K562 (cell line): ENCODE measurements around the gene PRTFDC1. TPM values are rescaled to one million over a fixed set of nuclear protein-coding genes. Genes with fewer than 3 reads are reported as not detected.
A peak's percentile ranks its signal among the peaks of the same experiment; 100 is the strongest.

Source experiments
- ATF1 ChIP-seq, 2 experiments: fragments of 450-650 bp in 1 of 2; IDR thresholded peaks; 2 replicates each; pipeline ENCODE4 v1.6.1; 2016; ENCODE audit warnings: missing compliant biosample characterization in 1 of 2, missing genetic modification characterization in 1 of 2
- BACH1 ChIP-seq: fragments of 200-800 bp; sonication (Bioruptor generic); IDR thresholded peaks from 2 replicates; pipeline ENCODE4 v1.6.1; 2016; ENCODE audit warnings: missing genetic modification characterization, missing compliant biosample characterization
- CBFB ChIP-seq: sonication (generic); formaldehyde crosslinking; IDR thresholded peaks from 2 replicates; pipeline ENCODE4 v1.4.0; 2020; ENCODE audit warnings: mild to moderate bottlenecking, missing genetic modification reagents
- KAT2B ChIP-seq: IDR thresholded peaks from one replicate; pipeline ENCODE4 v1.6.1; 2012; ENCODE audit warnings: low read depth, mild to moderate bottlenecking, control low read depth, inconsistent platforms, low read length, moderate library complexity
- MTF1 ChIP-seq: fragments of 250-450 bp; sonication (Bioruptor Pico); IDR thresholded peaks from 2 replicates; pipeline ENCODE4 v1.9.0; 2021; ENCODE audit warnings: moderate library complexity, mild to moderate bottlenecking, inconsistent platforms, borderline replicate concordance
- NCOA2 ChIP-seq, 2 experiments: fragments of 450-650 bp; IDR thresholded peaks; 2 replicates each; pipeline ENCODE4 v1.6.1; 2018; ENCODE audit warnings: mild to moderate bottlenecking in 2 of 2, moderate library complexity in 1 of 2; ENCODE audit not compliant: partially characterized antibody in 2 of 2
- RUNX1 ChIP-seq: sonication (generic); IDR thresholded peaks from 2 replicates; pipeline ENCODE4 v1.6.1; 2016; ENCODE audit warnings: antibody characterized with exemption, low read depth
- SETDB1 ChIP-seq: IDR thresholded peaks from one replicate; pipeline ENCODE4 v1.6.1; 2012; ENCODE audit warnings: low read length, control low read depth, inconsistent platforms
- SIN3B ChIP-seq: fragments of 450-650 bp; IDR thresholded peaks from 2 replicates; pipeline ENCODE4 v1.6.1; 2017; ENCODE audit warnings: low read depth, mild to moderate bottlenecking, moderate library complexity
- SMARCE1 ChIP-seq: fragments of 450-650 bp; IDR thresholded peaks from 2 replicates; pipeline ENCODE4 v1.7.1; 2016; ENCODE audit warnings: mild to moderate bottlenecking
- TAF9B ChIP-seq: fragments of 450-650 bp; IDR thresholded peaks from 2 replicates; pipeline ENCODE4 v1.6.1; 2018; ENCODE audit warnings: mild to moderate bottlenecking; ENCODE audit not compliant: partially characterized antibody
- YY1 ChIP-seq, 3 experiments: IDR thresholded peaks; 2 replicates each; pipeline ENCODE4 v1.6.1; 2011; ENCODE audit warnings: low read length in 2 of 3, mild to moderate bottlenecking in 2 of 3, moderate library complexity in 2 of 3, borderline replicate concordance in 1 of 3, control low read depth in 1 of 3, low read depth in 1 of 3; ENCODE audit not compliant: insufficient read depth in 3 of 3, insufficient replicate concordance in 2 of 3, control insufficient read depth in 1 of 3, insufficient read length in 1 of 3; ENCODE audit errors: extremely low read depth in 1 of 3
- ZKSCAN1 ChIP-seq: fragments of 150-350 bp; IDR thresholded peaks from 2 replicates; pipeline ENCODE4 v1.6.1; 2016; ENCODE audit warnings: low read depth, low read length
- ZNF316 ChIP-seq: fragments of 450-650 bp; IDR thresholded peaks from 2 replicates; pipeline ENCODE4 v1.6.1; 2016
- ZNF561 ChIP-seq: fragments of 450-650 bp; formaldehyde crosslinking; conservative IDR thresholded peaks from 2 replicates; pipeline ENCODE4 v1.4.0; 2020; ENCODE audit warnings: mild to moderate bottlenecking, moderate library complexity
- ZNF717 ChIP-seq: fragments of 250-450 bp; sonication (Bioruptor Pico); IDR thresholded peaks from 2 replicates; pipeline ENCODE4 v1.5.0; 2021
- ZNF76 ChIP-seq: fragments of 250-450 bp; sonication (Bioruptor Pico); IDR thresholded peaks from 2 replicates; pipeline ENCODE4 v1.4.0; 2020; ENCODE audit warnings: mild to moderate bottlenecking, moderate library complexity, borderline replicate concordance
- polyA plus RNA-seq, 8 experiments: library from polyadenylated mRNA; depleted of rRNA in 4 of 8; stranded (reverse) in 5 of 8; unstranded in 3 of 8; fragments of >200 nt; fragmentation: Nextera tagmentation in 2 of 8; fragmentation: Illumina TruSeq in 1 of 8; extraction: Ambion mirVana in 2 of 8; extraction: Trizol in 1 of 8; gene quantifications; 2 replicates each; pipeline versions ENCODE4 v1.2.1 to v1.2.3, GENCODE V29; 2011 to 2014; ENCODE audit warnings: inconsistent platforms in 1 of 8, missing spikeins in 1 of 8
- total RNA-seq, 7 experiments: library from RNA; depleted of rRNA in 6 of 7; stranded (reverse); fragments of >200 nt in 6 of 7; fragmentation: Illumina TruSeq in 2 of 7; extraction: Trizol in 2 of 7; gene quantifications; 2 replicates each; pipeline versions ENCODE4 v1.2.1 to v1.2.3, GENCODE V29; 2011 to 2021; ENCODE audit warnings: low replicate concordance in 1 of 7
- TF ChIP-seq, protein P1 (sequence below): IDR thresholded peaks from 2 replicates; pipeline ENCODE4 v1.6.1; 2014; ENCODE audit warnings: antibody characterized with exemption
- TF ChIP-seq, protein P2 (sequence below): fragments of 450-650 bp; IDR thresholded peaks from 2 replicates; pipeline ENCODE4 v1.6.1; 2014; ENCODE audit warnings: low read depth, mild to moderate bottlenecking, moderate library complexity, borderline replicate concordance
- TF ChIP-seq, protein P3 (sequence below): fragments of 450-650 bp; IDR thresholded peaks from 2 replicates; pipeline ENCODE4 v1.6.1; 2018; ENCODE audit not compliant: partially characterized antibody
- TF ChIP-seq, protein P4 (sequence below): fragments of 250-450 bp; sonication (Bioruptor Pico); IDR thresholded peaks from 2 replicates; pipeline ENCODE4 v1.8.0; 2021; ENCODE audit warnings: moderate library complexity, mild to moderate bottlenecking, inconsistent platforms

Gene PRTFDC1
- total and polyA plus RNA-seq, 9 of the 15 experiments (the other 6 are each of a cell fraction or from before 2014, with no cell fraction given), result 7.0 to 27.6 (median 10.0) TPM

DNA sequence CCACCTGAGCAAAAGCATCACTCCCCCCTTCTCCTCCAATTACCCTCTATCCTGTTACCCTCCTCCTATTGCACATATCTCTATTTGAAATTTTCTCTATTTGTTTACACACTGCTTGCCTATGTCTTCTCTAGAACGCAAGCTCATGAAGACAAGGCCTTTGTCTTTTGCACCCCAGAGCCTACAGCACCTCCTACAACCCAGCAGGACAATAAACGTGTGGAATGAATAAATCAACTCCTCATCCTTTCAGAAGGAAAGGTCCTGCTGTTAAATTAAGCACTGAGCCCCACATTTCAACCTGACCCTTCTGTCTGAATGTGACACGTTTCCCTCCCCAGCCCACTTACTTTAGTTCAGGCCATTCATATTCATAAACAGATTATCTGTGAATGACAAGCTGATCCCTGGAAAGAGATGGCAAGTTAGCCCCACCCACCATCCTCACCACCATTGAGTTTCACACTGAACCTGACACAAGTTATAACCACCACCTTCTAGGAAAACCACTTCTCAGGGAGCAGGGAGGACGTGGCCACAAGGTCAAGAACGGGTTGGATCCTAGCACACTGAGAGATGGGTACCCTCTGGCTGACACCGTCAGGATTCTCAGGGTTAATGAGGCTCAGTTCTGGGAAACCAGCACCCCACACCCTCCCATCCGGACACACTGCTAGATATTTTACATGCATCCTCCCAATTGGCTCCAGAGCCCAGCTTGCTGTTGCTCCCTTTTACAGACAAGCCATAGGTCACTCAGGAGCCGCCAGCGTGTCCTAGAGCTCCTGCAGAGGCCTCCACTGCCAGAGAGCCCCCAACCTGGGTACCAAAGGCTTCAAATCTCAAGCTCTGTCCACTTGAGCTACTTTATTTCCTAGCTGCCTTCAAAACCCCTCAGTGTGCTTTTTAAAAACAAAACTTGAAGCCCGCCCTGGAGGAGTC, 934 bp downstream of the PRTFDC1 start (continued):
- TF ChIP-seq ZNF316 (no peak), MTF1 (CRISPR knock-in tag) (no peak), BACH1 (tag) (0 out of 2 replicates have a peak, but pooled peaks have one; percentile 33), SMARCE1 (peak; percentile 19; the same call in 1 of the 2 replicates), ZKSCAN1 (peak; percentile 36; the same call in 1 of the 2 replicates), YY1 (IDR thresholded peaks at IDR 0.05; ENCODE audit: borderline replicate concordance in 1 of 3, control insufficient read depth in 1 of 3, extremely low read depth in 1 of 3, insufficient read depth in 3 of 3, insufficient read length in 1 of 3, insufficient replicate concordance in 2 of 3, low read depth in 1 of 3, low read length in 2 of 3) (peak in 1 of 3 experiments; percentile 21), KAT2B (no peak), ATF1 (CRISPR knock-in tag; IDR thresholded peaks at IDR 0.05) (no peak), ATF1 (tag; IDR thresholded peaks at IDR 0.05) (peak; percentile 64), ZNF717 (CRISPR knock-in tag) (no peak), CBFB (CRISPR knock-in tag) (no peak), ZNF76 (CRISPR knock-in tag) (no peak), SIN3B (no peak), SETDB1 (no peak), ZNF561 (CRISPR knock-in tag) (no peak), TAF9B (peak; percentile 33), NCOA2 (IDR thresholded peaks at IDR 0.05; ENCODE audit: partially characterized antibody in 2 of 2) (no peak), RUNX1 (no peak)
- TF ChIP-seq, protein P1, sequence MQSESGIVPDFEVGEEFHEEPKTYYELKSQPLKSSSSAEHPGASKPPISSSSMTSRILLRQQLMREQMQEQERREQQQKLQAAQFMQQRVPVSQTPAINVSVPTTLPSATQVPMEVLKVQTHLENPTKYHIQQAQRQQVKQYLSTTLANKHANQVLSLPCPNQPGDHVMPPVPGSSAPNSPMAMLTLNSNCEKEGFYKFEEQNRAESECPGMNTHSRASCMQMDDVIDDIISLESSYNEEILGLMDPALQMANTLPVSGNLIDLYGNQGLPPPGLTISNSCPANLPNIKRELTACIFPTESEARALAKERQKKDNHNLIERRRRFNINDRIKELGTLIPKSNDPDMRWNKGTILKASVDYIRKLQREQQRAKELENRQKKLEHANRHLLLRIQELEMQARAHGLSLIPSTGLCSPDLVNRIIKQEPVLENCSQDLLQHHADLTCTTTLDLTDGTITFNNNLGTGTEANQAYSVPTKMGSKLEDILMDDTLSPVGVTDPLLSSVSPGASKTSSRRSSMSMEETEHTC, result no peak
- TF ChIP-seq, protein P2, sequence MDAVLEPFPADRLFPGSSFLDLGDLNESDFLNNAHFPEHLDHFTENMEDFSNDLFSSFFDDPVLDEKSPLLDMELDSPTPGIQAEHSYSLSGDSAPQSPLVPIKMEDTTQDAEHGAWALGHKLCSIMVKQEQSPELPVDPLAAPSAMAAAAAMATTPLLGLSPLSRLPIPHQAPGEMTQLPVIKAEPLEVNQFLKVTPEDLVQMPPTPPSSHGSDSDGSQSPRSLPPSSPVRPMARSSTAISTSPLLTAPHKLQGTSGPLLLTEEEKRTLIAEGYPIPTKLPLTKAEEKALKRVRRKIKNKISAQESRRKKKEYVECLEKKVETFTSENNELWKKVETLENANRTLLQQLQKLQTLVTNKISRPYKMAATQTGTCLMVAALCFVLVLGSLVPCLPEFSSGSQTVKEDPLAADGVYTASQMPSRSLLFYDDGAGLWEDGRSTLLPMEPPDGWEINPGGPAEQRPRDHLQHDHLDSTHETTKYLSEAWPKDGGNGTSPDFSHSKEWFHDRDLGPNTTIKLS, result peak; percentile 79
- TF ChIP-seq, protein P3, sequence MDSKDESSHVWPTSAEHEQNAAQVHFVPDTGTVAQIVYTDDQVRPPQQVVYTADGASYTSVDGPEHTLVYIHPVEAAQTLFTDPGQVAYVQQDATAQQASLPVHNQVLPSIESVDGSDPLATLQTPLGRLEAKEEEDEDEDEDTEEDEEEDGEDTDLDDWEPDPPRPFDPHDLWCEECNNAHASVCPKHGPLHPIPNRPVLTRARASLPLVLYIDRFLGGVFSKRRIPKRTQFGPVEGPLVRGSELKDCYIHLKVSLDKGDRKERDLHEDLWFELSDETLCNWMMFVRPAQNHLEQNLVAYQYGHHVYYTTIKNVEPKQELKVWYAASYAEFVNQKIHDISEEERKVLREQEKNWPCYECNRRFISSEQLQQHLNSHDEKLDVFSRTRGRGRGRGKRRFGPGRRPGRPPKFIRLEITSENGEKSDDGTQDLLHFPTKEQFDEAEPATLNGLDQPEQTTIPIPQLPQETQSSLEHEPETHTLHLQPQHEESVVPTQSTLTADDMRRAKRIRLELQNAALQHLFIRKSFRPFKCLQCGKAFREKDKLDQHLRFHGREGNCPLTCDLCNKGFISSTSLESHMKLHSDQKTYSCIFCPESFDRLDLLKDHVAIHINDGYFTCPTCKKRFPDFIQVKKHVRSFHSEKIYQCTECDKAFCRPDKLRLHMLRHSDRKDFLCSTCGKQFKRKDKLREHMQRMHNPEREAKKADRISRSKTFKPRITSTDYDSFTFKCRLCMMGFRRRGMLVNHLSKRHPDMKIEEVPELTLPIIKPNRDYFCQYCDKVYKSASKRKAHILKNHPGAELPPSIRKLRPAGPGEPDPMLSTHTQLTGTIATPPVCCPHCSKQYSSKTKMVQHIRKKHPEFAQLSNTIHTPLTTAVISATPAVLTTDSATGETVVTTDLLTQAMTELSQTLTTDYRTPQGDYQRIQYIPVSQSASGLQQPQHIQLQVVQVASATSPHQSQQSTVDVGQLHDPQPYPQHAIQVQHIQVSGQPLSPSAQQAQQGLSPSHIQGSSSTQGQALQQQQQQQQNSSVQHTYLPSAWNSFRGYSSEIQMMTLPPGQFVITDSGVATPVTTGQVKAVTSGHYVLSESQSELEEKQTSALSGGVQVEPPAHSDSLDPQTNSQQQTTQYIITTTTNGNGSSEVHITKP, result no peak
- TF ChIP-seq, protein P4, sequence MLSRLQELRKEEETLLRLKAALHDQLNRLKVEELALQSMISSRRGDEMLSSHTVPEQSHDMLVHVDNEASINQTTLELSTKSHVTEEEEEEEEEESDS (CRISPR knock-in tag), result no peak
